ENCODE results near the gene ADGRB2. TPM values are rescaled to one million over a fixed set of nuclear protein-coding genes. Genes with fewer than 3 reads are reported as not detected.

Gene ADGRB2
- total RNA-seq, 2 donors from 2014 or later, result 14.4 to 19.1 TPM

GRCh38 chr1:31796707-31797106 lies 32.6 kb upstream of the ADGRB2 start:
- Histone ChIP-seq H3K4me1 (no peaks in the 10 kb centered on the region), H3K27ac (no peak overlapping the region), H3K36me3 (no peaks in the 10 kb centered on the region), H3K4me3 (no peak overlapping the region), H3K9me3 (no peaks in the 10 kb centered on the region), H3K27me3 (no peaks in the 10 kb centered on the region)
- TF ChIP-seq, protein P1, sequence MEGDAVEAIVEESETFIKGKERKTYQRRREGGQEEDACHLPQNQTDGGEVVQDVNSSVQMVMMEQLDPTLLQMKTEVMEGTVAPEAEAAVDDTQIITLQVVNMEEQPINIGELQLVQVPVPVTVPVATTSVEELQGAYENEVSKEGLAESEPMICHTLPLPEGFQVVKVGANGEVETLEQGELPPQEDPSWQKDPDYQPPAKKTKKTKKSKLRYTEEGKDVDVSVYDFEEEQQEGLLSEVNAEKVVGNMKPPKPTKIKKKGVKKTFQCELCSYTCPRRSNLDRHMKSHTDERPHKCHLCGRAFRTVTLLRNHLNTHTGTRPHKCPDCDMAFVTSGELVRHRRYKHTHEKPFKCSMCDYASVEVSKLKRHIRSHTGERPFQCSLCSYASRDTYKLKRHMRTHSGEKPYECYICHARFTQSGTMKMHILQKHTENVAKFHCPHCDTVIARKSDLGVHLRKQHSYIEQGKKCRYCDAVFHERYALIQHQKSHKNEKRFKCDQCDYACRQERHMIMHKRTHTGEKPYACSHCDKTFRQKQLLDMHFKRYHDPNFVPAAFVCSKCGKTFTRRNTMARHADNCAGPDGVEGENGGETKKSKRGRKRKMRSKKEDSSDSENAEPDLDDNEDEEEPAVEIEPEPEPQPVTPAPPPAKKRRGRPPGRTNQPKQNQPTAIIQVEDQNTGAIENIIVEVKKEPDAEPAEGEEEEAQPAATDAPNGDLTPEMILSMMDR (IDR thresholded peaks at IDR 0.05), result no peak
- no peak for DNase-seq (ENCODE audit: low spot score)

- Histone ChIP-seq H3K9me3 (no peaks in the 10 kb centered on the region), H3K27ac (no peak overlapping the region), H3K27me3 (no peaks in the 10 kb centered on the region), H3K4me3 (no peak overlapping the region), H3K36me3 (no peaks in the 10 kb centered on the region), H3K4me1 (no peaks in the 10 kb centered on the region)
- DNase-seq (ENCODE audit: low spot score), result no peak
- TF ChIP-seq, protein P1 (IDR thresholded peaks at IDR 0.05), result no peak
Measured at GRCh38 chr1:31795801-31796621, 31.9 kb upstream of the ADGRB2 start.

DNA sequence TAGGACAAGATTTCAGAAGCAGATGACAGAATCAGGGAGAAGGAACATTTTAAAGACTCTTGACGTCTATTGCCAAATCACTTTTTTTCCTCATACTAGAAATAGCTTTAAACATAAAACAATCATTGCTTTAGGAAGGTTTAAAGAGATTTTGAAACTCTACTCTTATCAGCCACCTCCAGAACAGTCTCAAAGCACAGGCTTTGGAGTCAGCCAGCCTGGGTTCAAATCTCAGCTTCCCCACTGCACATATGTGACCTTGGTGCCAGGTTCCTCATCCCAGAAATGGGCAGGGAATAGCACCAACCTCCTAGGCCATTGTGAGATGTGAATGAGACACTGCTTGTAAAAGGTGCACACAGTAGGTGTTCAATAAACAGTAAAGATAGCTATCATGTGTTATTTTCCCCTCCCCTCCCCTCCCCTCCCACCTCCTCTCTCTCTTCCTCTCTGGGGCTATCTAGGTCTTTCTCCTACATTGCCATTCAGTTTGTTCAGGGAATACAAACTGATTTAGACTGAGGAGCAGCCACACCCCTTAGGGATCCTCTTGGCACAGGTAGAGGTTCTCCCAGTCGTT lies 31.0 kb upstream of the ADGRB2 start:
- no peaks in the 10 kb centered on the region for H3K27me3 ChIP-seq
- no peaks in the 10 kb centered on the region for H3K9me3 ChIP-seq
- no peaks in the 10 kb centered on the region for H3K4me1 ChIP-seq
- TF ChIP-seq, protein P1 (IDR thresholded peaks at IDR 0.05), result no peak
- no peak overlapping the region for H3K4me3 ChIP-seq
- DNase-seq (ENCODE audit: low spot score), result no peak
- no peaks in the 10 kb centered on the region for H3K36me3 ChIP-seq
- H3K27ac ChIP-seq, result no peak overlapping the region

- Histone ChIP-seq H3K36me3 (no peaks in the 10 kb centered on the region), H3K4me3 (no peak overlapping the region), H3K27me3 (no peaks in the 10 kb centered on the region), H3K27ac (no peak overlapping the region), H3K4me1 (peaks cover 0 to 8% of the 10 kb centered on the region in 2 donors), H3K9me3 (no peaks in the 10 kb centered on the region)
- TF ChIP-seq, protein P1 (IDR thresholded peaks at IDR 0.05), result no peak
- no peak for DNase-seq (ENCODE audit: low spot score)
Measured at GRCh38 chr1:31793586-31794285, 29.6 kb upstream of the ADGRB2 start.

GRCh38 chr1:31793086-31793485 lies 28.9 kb upstream of the ADGRB2 start:
- H3K36me3 ChIP-seq, result no peaks in the 10 kb centered on the region
- no peak overlapping the region for H3K27ac ChIP-seq
- TF ChIP-seq, protein P1 (IDR thresholded peaks at IDR 0.05), result no peak
- H3K27me3 ChIP-seq, result no peaks in the 10 kb centered on the region
- DNase-seq (ENCODE audit: low spot score), result no peak
- peaks cover 0 to 15% of the 10 kb centered on the region in 2 donors for H3K4me1 ChIP-seq
- no peak overlapping the region for H3K4me3 ChIP-seq
- H3K9me3 ChIP-seq, result no peaks in the 10 kb centered on the region
